GM21717 (cell line): ENCODE measurements around the gene ANTXRL.
"Not testable (repeated sequence)": the region's sequence is repeated elsewhere in the genome, so short reads cannot be mapped to it uniquely, and the experiment has no call there.

ENCODE experiments used
- ATAC-seq: cut with Tn5 transposase; IDR thresholded peaks from one replicate; pipeline ENCODE4 v1.9.1; 2021; ENCODE audit warnings: mild to moderate bottlenecking, moderate library complexity; ENCODE audit not compliant: unreplicated experiment

The ANTXRL gene

DNA sequence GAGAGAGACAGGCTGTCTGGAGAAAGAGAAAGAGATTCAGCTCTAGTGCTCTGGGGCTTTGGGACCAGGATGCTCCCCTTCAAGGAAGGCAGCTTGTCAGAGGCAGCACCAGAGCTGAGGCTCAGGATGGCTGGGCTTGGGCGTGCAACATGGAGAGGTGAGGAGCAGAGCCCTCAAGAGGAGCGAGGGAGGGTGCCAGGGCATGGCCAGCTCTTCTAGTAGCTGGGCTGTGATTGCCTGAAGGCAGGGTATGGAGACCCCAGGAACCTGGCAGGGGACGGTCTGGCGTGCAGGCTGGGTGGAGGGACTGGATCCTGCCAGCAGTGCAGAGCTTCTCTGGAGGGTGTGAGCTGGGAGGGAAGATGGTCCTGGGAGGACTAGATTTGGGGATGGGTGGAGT, 40.2 kb downstream of the ANTXRL start:
- no peak for ATAC-seq

DNA sequence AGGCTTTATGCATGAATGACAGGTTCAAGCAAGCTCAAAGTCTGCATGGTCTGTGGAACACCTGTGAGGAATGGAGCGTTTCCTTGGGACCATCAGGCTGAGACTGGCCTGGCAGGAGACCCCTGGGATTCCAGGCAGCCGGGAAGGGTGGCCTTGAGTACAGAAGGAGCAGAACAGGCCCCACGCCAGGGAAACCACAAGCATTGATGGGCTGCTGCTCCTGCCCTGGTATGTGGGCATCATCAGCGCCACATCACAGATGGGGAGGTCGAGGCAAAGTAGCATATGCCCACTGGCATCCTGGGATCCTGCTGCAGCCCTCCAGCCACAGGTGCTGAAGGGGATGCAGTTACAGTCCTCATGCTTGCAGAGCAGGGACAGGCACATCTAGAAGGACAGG, 40.9 kb downstream of the ANTXRL start:
- ATAC-seq = no peak

DNA sequence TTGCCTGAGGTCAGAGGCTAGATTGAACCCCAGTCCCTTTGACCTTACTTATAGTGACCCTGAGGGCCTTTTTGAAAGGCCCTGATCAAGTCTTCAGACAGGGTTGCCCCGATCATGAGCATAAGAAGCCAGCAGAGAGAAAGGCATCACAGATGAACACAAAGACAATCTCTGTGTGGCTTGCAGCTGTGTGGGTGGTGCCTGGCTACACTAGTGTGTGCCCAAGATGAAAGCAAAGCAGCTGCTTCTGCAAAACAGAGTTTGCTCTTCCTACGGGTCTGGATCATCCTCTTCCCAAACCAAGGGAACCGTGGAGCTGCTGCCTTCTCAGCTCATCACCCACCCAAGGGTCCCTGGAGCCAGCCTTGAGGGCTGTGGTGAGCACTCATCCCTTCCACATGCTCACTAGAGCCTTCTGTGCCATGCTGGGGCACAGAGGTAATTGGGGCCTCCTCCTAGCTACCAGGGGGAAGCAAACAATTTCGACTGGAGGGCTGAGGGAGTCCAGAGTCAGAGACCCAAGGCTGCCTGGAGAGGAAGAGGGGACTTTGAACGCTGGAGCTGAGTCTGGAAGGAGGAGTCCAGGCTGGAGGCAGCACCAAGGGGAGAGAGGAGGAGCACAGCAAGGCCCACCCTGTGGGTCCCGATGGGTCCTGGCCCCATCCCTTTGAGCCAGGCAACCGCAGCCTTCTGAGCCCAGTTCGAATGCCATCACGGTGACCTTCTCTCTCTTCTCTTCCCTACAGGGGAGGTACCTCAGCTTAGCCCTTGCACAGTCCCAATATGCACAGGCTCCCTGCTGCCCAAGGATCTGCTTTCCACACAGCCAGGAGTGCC, 42.3 kb downstream of the ANTXRL start:
- no peak for ATAC-seq

DNA sequence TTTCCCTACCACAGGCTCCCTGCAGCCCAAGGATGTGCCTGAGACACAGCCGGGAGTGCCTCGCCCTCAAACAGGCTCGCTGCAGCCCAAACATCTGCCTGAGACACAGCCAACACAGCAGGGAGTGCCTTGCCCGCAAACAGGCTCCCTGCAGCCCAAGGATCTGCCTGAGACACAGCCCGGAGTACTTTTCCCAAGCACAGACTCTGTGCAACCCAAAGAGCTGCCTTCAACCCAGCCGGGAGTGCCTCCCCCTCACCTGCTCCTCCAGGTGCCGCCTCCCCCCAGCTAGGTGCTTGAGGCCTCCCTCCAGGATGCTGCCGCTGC, 42.9 kb downstream of the ANTXRL start:
- ATAC-seq = no peak

DNA sequence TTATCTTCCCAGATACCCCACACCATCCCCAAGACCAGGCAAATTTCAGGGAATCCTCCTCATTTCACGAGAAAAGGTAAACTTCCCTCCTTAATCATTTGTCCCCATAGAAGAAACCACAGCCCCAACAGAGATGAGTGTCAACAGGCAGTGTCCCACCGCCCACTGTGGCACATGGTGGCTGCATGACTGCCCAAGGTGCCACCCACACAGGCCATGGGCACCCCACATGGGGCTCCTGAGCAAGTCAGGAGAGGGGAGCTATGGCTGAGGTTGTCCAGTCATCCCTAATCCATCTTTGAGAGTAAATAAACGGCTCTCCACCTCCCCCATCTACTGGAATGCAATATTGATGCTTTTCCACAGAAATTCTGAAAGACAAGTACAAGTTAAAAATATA, 44.1 kb downstream of the ANTXRL start:
- ATAC-seq = no peak

DNA sequence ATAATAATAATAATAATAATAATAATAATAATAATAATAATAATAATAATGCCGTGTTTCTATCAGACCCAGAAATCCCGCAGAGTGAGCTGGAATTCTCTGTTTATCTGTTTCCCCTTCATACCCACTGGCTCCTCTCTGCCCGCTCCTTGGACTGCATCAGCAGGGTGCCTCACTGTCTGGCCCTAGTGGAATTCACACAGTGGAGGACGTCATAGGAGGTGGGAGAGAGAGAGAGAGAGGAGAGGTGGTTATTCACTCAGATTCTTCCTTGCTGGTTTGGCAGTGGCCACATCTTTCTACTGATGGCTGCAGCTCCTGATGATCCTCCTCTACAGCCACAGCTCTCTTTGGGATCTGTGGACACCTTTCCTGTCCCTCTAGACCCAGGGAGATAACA, 78.7 kb downstream of the ANTXRL start:
- ATAC-seq = not testable (repeated sequence)

DNA sequence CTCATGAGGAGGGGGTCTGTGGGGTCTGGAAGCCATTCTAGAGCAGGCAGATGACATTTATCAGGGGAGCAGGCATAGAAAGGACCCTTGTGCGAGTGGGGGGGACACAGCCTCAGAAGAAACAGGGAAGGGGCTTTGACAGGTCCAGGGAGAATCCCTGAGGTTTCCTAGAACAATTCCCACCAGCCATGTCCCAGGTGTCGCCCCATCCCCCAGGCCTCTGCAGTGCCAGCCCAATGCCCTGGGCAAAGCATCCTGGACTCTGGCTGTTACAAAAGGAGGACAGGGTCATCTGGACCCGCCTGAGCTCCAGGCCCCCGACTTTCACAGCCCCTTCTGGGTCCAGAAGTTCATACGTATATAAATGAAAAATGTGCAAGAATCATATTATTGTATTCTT, 80.4 kb downstream of the ANTXRL start:
- not testable (repeated sequence) for ATAC-seq

DNA sequence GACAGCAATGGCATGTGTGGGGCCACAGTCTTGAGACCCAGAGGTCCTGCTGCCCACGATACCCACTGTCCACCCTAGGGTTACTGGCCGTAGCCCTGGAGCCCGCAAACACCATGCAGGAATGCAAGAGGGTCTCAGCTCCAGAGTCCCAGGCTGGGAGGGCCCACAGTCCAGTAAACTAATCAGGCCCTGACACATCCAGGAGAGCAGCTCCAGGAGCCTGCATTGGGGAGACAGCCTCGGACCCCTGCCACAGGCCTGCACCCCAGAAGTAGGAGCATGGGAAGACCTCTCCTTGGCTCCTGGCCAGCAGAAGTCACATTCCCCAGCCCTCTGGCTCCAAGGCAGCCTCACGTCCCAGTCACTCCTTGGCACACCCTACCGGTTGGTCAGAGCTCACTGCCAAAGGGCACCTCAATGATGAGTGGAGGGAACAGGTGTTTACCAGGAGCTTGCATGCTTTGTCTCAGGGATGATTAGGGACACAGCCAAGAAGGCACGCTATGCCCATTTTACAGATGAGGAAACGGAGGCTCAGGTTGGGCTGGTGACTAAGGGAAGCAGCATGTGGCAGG, 81.0 kb downstream of the ANTXRL start:
- not testable (repeated sequence) for ATAC-seq

DNA sequence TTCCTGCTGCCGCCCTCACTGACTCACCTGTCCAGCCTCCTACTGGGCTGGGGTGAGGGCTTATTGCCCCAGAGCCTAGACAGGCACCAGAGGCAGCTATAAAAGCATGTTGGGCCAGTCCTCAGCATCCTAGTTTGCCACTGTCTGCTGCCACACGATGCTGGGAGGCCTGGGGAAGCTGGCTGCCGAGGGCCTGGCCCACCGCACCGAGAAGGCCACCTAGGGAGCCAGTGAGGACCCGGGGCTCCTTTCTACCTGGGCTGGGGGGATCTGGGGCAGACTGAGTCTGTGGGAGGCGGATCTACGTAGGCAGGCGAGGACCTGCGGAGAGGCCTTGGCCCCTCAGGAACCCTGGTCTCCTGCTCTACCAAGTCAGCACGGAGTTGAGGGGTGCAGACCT, 82.2 kb downstream of the ANTXRL start:
- not testable (repeated sequence) for ATAC-seq

DNA sequence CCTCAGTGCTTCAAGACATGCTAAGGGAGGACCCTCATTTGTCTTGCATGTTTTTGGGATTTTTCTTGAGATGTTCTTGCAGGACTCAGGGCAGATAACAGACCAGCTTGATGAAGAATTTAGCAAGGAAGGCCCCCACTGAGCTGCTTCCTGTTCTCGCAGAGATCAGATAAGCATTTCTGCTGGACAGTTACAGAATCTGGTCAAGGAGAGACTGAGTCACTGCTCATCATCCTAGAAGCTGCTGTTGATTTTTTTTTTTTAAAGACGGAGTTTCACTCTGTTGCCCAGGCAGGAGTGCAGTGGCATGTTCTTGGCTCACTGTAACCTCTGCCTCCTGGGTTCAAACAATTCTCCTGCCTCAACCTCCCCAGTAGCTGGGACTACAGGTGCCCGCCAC, 87.6 kb downstream of the ANTXRL start:
- ATAC-seq = not testable (repeated sequence)

DNA sequence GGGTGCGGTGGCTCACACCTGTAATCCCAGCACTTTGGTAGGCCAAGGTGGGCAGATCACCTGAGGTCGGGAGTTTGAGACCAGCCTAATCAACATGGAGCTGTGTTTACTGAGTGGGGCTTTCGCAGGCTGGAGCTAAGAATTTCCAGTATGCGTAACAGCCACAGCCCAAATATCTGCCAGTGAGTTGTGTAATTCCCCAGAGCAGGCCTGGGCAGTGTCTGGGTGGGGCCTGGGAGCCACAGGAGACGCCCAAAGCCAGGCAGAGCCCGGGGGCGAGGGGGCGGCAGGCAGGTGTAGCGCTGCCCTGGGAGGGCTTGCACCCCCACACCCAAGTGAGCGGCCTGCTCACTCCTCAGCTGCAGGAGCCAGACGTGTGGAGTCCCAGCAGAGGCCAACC, 88.6 kb downstream of the ANTXRL start, which contains the start of gene ANXA8L1:
Gene ANXA8L1 (plus strand): TSS at position 371 of the 400 bp plus-strand sequence. CDS start 76 bp downstream, outside the sequence.
- ATAC-seq = not testable (repeated sequence)

DNA sequence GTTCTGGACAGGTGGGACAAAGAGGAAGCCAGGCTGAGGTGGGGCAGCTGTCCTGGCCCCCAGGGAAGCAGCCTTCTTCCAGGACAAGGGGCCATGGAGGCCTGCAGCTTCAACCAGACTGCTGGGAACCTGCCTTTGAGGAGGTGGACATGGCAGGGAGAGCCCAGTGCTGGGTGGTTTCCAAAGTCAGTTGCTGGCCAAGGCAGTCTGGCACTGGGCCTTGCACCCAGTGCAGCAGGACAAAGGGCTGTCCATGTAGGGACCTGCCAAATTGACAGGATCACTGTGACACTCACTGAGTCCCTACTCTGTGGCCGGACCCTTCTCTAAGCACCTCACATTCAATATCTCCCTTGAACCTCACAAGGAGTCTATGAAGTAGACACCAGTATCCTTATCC, 90.2 kb downstream of the ANTXRL start:
- ATAC-seq = not testable (repeated sequence)

DNA sequence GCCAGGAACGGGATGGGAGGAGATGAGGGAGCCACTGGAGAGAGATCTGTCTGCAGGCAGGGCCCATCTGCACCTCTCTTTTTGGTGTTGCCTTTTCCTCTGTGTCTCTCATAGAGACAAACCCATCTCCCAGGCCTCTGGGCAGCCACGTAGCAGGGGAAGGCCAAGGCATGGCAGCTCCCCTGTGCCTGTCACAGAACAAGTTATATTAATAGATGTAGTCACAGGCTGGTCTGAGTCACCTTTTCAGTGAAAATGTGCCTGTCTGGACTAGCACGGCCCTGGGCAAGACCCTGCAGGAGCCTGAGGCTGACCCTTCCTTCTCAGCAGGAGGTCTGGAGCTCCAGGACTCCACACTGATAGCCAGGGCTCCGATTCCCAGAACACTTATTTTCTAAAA, 90.9 kb downstream of the ANTXRL start:
- ATAC-seq = not testable (repeated sequence)

DNA sequence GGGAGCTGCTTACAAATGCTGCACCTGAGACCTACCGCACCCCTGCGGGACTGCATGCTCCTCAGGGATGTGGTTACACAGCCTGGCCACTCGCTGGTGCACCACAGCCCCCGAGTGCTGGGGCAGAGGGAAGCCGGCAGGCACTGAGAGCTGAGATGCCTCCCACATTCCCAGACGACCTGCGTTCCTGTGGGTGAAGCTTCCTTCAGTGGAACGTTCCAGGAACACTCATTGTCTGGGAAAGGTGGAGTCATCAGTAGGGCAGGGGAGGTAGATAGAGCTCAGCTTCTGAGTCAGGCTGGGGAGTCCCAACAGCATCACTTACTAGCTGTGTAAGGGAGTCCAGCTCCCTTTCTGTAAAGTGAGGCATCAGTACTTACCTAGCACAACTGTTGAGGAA, 91.3 kb downstream of the ANTXRL start:
- not testable (repeated sequence) for ATAC-seq

DNA sequence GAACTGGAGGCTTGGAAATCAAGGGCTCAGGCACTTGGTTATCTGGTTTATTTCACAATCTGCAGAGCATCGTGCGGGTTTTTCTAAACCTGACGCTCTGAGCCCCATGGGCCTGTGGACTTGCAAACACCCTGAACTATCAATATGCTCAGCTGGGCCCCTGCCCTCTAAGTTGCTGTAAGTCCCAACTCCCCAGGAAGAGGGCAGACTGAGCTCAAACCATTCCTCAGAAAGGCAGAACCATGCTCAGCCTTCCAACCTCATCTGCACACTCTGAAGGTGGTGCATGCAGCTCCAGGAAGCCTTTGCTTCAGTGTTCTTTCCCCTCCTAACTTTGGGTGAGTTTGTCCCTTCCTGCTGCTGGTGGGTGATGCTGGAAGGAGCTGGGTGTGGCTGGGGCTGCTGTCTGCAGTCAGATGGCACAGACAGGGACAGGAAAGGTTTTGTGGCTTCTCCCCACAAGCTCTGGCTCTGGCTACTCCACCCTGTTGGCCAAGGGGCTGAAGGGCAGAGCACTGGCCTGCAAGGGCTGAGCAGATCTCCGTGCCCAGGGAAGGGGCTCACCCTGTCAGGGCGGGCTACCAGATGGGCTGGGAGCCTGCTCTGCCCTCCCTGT, 92.5 kb downstream of the ANTXRL start:
- not testable (repeated sequence) for ATAC-seq
